Bronchial epithelial cell (primary cell): ENCODE data around the gene GRIK2. TPM values are rescaled to one million over a fixed set of nuclear protein-coding genes. Genes with fewer than 3 reads are reported as not detected.

Source experiments
- DNase-seq: peaks from one replicate; pipeline ENCODE4 v3.0.0-alpha.2; 2010; ENCODE audit warnings: low read depth
- FAIRE-seq: peaks from 2 replicates; lab custom pipeline; 2011; peaks lifted over from hg19 to GRCh38; lab: Jason Lieb, UNC
- H3K27me3 ChIP-seq: 2 replicates; pipeline ENCODE4 v1.5.1; 2011; ENCODE audit warnings: low read length; ENCODE audit not compliant: control insufficient read depth, insufficient read depth
- H3K36me3 ChIP-seq: 2 replicates; pipeline ENCODE4 v1.5.1; 2011; ENCODE audit warnings: low read length; ENCODE audit not compliant: control insufficient read depth, insufficient read depth
- H3K4me3 ChIP-seq: 2 replicates; pipeline ENCODE4 v1.5.1; 2011; ENCODE audit warnings: mild to moderate bottlenecking, low read depth, low read length, control low read depth
- CTCF ChIP-seq: IDR thresholded peaks from 2 replicates; pipeline ENCODE4 v1.5.1; 2011; ENCODE audit warnings: mild to moderate bottlenecking, moderate library complexity, low read length, control low read depth, inconsistent platforms; ENCODE audit not compliant: insufficient read depth, severe bottlenecking
- total RNA-seq: library from RNA; depleted of rRNA; stranded (reverse); fragments of >200 nt; gene quantifications from 2 replicates; pipeline ENCODE4 v1.2.1, GENCODE V29; 2014

GRIK2 gene
- total RNA-seq, 1 donor from 2014 or later, result 0.26 TPM

GRCh38 chr6:101705866-101706265, 312.4 kb downstream of the GRIK2 start:
- DNase-seq, result peak; percentile 30
- no peaks in the 10 kb centered on the region for H3K36me3 ChIP-seq

GRCh38 chr6:101706576-101706975, 313.1 kb downstream of the GRIK2 start:
- no peaks in the 10 kb centered on the region for H3K36me3 ChIP-seq
- FAIRE-seq (no peak), DNase-seq (no peak)
- H3K4me3 ChIP-seq, result no peak overlapping the region
- H3K27me3 ChIP-seq, result no peaks in the 10 kb centered on the region
- no peak for TF ChIP-seq CTCF

More at GRCh38 chr6:101705866-101706265, 312.4 kb downstream of the GRIK2 start:
- TF ChIP-seq CTCF, result no peak
- Histone ChIP-seq H3K4me3 (no peak overlapping the region), H3K27me3 (no peaks in the 10 kb centered on the region)
- no peak for FAIRE-seq

- Histone ChIP-seq H3K27me3 (no peaks in the 10 kb centered on the region), H3K4me3 (no peak overlapping the region)
- DNase-seq, result no peak
Observed at GRCh38 chr6:101711518-101711917, 318.0 kb downstream of the GRIK2 start.

GRCh38 chr6:101716387-101716786, 322.9 kb downstream of the GRIK2 start:
- Histone ChIP-seq H3K4me3 (no peak overlapping the region), H3K27me3 (no peaks in the 10 kb centered on the region), H3K36me3 (no peaks in the 10 kb centered on the region)
- FAIRE-seq (no peak), DNase-seq (no peak)
- no peak for TF ChIP-seq CTCF

More at GRCh38 chr6:101711518-101711917, 318.0 kb downstream of the GRIK2 start:
- TF ChIP-seq CTCF, result no peak
- FAIRE-seq, result no peak
- no peaks in the 10 kb centered on the region for H3K36me3 ChIP-seq

GRCh38 chr6:101716810-101717209, 323.3 kb downstream of the GRIK2 start:
- FAIRE-seq, result no peak
- no peak for TF ChIP-seq CTCF

GRCh38 chr6:101719521-101719920, 326.0 kb downstream of the GRIK2 start:
- FAIRE-seq (no peak), DNase-seq (no peak)
- TF ChIP-seq CTCF, result no peak

More at GRCh38 chr6:101716810-101717209, 323.3 kb downstream of the GRIK2 start:
- no peaks in the 10 kb centered on the region for H3K27me3 ChIP-seq
- H3K4me3 ChIP-seq, result no peak overlapping the region
- H3K36me3 ChIP-seq, result no peaks in the 10 kb centered on the region
- DNase-seq, result no peak

More at GRCh38 chr6:101719521-101719920, 326.0 kb downstream of the GRIK2 start:
- Histone ChIP-seq H3K27me3 (no peaks in the 10 kb centered on the region), H3K4me3 (no peak overlapping the region), H3K36me3 (no peaks in the 10 kb centered on the region)
